Left ventricle myocardium inferior (tissue), 1 donor: ENCODE measurements around the gene NCK1. TPM values are rescaled to one million over a fixed set of nuclear protein-coding genes. Genes with fewer than 3 reads are reported as not detected.

Source experiments
- DNase-seq: peaks from one replicate; pipeline ENCODE4 v3.0.0-alpha.2; 2020
- H3K27ac ChIP-seq: fragments of 200-600 bp; replicated peaks from 2 replicates; pipeline ENCODE4 v1.8.0; 2021
- H3K27me3 ChIP-seq: fragments of 200-600 bp; 2 replicates; pipeline ENCODE4 v1.8.0; 2021; ENCODE audit warnings: low read depth
- H3K36me3 ChIP-seq: fragments of 200-600 bp; 2 replicates; pipeline ENCODE4 v1.8.0; 2021
- H3K4me1 ChIP-seq: fragments of 200-600 bp; 2 replicates; pipeline ENCODE4 v1.8.0; 2021
- H3K4me3 ChIP-seq: fragments of 200-600 bp; 2 replicates; pipeline ENCODE4 v1.8.0; 2021; ENCODE audit warnings: mild to moderate bottlenecking, moderate library complexity
- H3K9me3 ChIP-seq: fragments of 200-600 bp; replicated peaks from 2 replicates; pipeline ENCODE4 v1.8.0; 2021
- CTCF ChIP-seq: fragments of 200-600 bp; IDR thresholded peaks from 2 replicates; pipeline ENCODE4 v1.8.0; 2021; ENCODE audit warnings: antibody characterized with exemption, mild to moderate bottlenecking, borderline replicate concordance
- intact Hi-C: fragments of 100-400 bp; cut with micrococcal nuclease; formaldehyde crosslinking; loops from one replicate; pipeline ENCODE4 v1.11.0; 2022
- long read RNA-seq: library from polyadenylated mRNA; unstranded; transcript quantifications from one replicate; pipeline ENCODE4 v2.0.0, GENCODE V29; 2021
- total RNA-seq: library from RNA; stranded (reverse); fragmentation: NEBNext Ultra II Directional; extraction: Animal tissue kit (Norgen Biotek cat#: 25700); gene quantifications from one replicate; pipeline ENCODE4 v1.2.1, GENCODE V29; 2021
- donor health status: DM: no; HTN: yes; CAD: no; lungs with severe emphysema.

The NCK1 gene
- total RNA-seq, result 23.6 TPM
- long read RNA-seq, transcript NCK1-201 (4 exons, 1,937 nt), result major isoform, 9 of 14 reads
- long read RNA-seq, partial matches to known transcripts, result 1 of 14 reads
- long read RNA-seq, other reads (novel, unspliced or antisense), result 0 of 14 reads

- Histone ChIP-seq H3K9me3 (peaks cover 5% of the 10 kb centered on the region), H3K4me3 (peak within 1 kb of the TSS; percentile 97), H3K36me3 (no peaks in the 10 kb centered on the region), H3K27ac (peak within 1 kb of the TSS; percentile 96), H3K27me3 (no peaks in the 10 kb centered on the region), H3K4me1 (peaks cover 46% of the 10 kb centered on the region)
- TF ChIP-seq CTCF, result peak; percentile 39
- intact Hi-C loops, result loop anchor here (10.0 kb wide), 1 partner anchor 73 kb away; no protein-coding TSS in a partner anchor
- peak; percentile 99 for DNase-seq
Measured at GRCh38 chr3:136861890-136862616, at the start of gene NCK1. TSS of gene NCK1 (plus strand) at chr3:136862208. CDS start at chr3:136928002, 65,794 bp downstream.

- Histone ChIP-seq H3K27me3 (peaks cover 26% of the 10 kb centered on the region), H3K36me3 (no peaks in the 10 kb centered on the region), H3K4me3 (no peak overlapping the region), H3K9me3 (peaks cover 1% of the 10 kb centered on the region), H3K27ac (no peak overlapping the region), H3K4me1 (peaks cover 29% of the 10 kb centered on the region)
- intact Hi-C loops, result loop anchor here (5.0 kb wide), 1 partner anchor 195 kb away; no protein-coding TSS in a partner anchor
- TF ChIP-seq CTCF, result no peak
- no peak for DNase-seq
Measured at GRCh38 chr3:136817448-136817847, 44.6 kb upstream of the NCK1 start.

GRCh38 chr3:136818191-136818768 lies 43.7 kb upstream of the NCK1 start:
- Histone ChIP-seq H3K4me1 (peaks cover 29% of the 10 kb centered on the region), H3K9me3 (peaks cover 6% of the 10 kb centered on the region), H3K27ac (peak overlapping the region; percentile 90), H3K27me3 (peaks cover 26% of the 10 kb centered on the region), H3K4me3 (peak overlapping the region; percentile 83), H3K36me3 (no peaks in the 10 kb centered on the region)
- peak; percentile 38 for DNase-seq
- intact Hi-C loops, result loop anchor here (5.0 kb wide), 1 partner anchor 194 kb away; no protein-coding TSS in a partner anchor
- peak; percentile 31 for TF ChIP-seq CTCF

- peak within 1 kb of the TSS; percentile 83 for H3K4me3 ChIP-seq
- H3K27me3 ChIP-seq, result peaks cover 26% of the 10 kb centered on the region
- peaks cover 29% of the 10 kb centered on the region for H3K4me1 ChIP-seq
- peaks cover 12% of the 10 kb centered on the region for H3K9me3 ChIP-seq
- intact Hi-C loops, result loop anchor here (5.0 kb wide), 1 partner anchor 193 kb away; no protein-coding TSS in a partner anchor
- peak within 1 kb of the TSS; percentile 90 for H3K27ac ChIP-seq
- peak; percentile 54 for DNase-seq
- H3K36me3 ChIP-seq, result no peaks in the 10 kb centered on the region
- TF ChIP-seq CTCF, result no peak
Measured at GRCh38 chr3:136818769-136819391, 43.1 kb upstream of the NCK1 start, which contains the start of gene SLC35G2. TSS of gene SLC35G2 (plus strand) at chr3:136819126. CDS start at chr3:136854461, 35,335 bp downstream.

- Histone ChIP-seq H3K36me3 (no peaks in the 10 kb centered on the region), H3K27me3 (peaks cover 26% of the 10 kb centered on the region), H3K27ac (peak overlapping the region; percentile 90), H3K4me1 (peaks cover 29% of the 10 kb centered on the region), H3K4me3 (peak overlapping the region; percentile 83), H3K9me3 (peaks cover 17% of the 10 kb centered on the region)
- intact Hi-C loops, result loop anchor here (5.0 kb wide), 1 partner anchor 193 kb away; no protein-coding TSS in a partner anchor
- peak; percentile 27 for DNase-seq
- TF ChIP-seq CTCF, result no peak
Measured at GRCh38 chr3:136819392-136819730, 42.6 kb upstream of the NCK1 start.
